GM10847 (cell line): ENCODE results near the gene ERC1.

ENCODE experiments used
- POLR2A ChIP-seq: IDR thresholded peaks from 2 replicates; pipeline ENCODE4 v1.6.1; 2011; ENCODE audit not compliant: insufficient read length; ENCODE audit errors: extremely low read depth

Gene ERC1

DNA sequence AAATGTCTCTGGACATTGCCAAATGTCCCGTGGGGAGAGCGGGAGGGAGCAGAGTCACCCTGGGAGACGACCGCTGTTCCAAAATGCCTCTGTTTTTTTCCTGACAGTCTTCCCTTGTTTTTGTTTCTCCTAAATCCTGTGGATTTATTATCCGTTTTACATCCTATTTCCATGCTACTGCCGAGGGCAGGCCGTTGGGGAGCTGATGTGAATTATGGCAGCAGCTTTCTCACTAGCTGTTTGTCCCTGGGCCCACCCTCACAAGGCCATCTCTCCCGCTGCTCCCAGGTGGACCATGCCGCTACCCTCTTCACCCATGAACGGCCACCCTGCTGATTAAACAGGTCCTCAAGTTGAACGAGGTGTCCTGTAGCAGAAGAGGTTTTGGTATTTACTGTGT, 548.1 kb downstream of the ERC1 start:
- no peak for TF ChIP-seq POLR2A

DNA sequence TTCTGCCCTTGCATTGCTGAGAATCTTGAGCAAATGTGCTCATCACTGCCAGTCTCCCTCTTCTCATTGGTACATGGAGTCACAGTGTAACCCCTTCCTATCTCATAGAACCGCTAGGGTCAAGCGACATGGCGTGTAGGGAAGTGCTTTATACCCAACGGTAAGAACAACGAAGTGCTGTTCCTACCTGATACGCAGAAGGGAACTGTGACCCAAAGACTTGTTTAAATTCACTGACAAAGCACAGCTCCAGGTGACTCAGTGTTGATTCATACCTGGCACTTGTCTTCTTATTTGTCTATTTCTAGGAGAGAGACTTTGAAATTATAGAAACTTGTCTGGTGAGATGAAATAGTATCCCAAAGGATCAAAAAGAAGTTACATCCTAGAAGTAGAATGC, 549.7 kb downstream of the ERC1 start:
- TF ChIP-seq POLR2A, result no peak

DNA sequence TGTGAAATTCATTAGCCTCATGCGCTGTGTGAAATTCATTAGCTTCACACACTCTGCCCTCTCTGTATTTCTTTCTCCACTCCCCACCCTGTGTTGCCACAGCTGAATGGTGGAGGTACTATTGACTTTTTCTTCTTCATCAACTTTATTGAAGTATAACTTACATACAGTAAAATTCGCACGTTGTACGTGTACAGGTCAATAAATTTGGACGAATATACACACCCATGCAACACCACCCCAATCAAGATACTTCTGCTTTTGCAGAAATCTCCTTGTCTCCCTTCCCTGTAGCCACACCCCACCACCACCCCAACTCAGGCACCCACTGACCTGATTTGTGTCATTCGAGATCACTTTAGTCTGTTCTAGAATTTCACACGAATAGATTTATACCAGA, 551.6 kb downstream of the ERC1 start:
- TF ChIP-seq POLR2A, result no peak

DNA sequence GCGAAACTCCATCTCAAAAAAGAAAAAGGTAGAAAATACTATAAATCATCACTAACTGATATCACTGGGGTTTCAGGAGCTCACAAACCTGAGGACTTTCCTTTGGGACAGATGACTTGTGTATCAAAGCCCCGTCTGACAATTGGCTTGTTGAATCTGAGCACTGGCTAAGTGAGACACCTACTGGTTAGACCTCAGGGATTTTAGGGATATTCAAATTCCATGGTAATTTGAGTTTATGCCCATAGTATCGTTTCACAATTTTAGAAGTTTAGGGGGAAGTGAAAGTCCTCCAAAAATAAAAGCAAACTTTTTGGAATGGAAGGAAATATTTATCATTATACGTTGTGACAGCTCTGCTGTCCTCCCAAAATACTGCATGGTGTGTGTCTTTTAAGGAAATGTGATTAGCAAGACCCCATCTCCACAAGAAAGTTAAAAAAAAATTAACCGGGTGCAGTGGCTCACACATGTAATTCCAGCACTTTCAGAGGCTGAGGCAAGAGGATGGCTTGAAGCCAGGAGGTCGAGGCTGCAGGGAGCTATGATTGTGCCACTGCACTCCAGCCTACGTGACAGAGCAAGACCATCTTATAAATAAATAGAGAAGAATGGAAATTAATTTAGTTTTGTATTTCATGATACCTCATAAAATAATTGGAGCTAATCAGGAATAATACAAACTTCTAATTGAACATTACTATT, 554.1 kb downstream of the ERC1 start:
- no peak for TF ChIP-seq POLR2A
